ENCODE results near the gene CARMIL1. TPM values are rescaled to one million over a fixed set of nuclear protein-coding genes. Genes with fewer than 3 reads are reported as not detected.

Gene CARMIL1
- total RNA-seq, 1 donor from 2014 or later = 15.7 TPM

DNA sequence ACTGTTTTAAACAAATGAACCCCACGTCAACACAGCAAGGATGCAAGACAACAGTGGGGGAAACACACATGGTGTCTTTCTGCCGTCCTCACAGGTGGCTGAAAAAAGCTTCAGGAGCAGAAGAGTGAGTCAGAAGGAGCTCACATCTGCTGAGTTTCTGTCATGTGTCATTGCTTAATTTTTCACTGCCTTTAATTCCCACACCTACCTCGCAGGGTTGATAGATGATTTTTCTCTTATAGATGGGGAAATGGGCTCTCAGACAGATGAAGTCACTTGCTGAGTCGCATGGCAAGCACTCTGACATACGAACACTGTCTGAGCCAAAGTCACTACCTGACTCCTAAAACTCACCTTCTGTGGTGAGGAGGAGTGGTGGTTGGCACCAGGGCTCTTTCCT, 28.3 kb upstream of the CARMIL1 start:
- no peak for DNase-seq (ENCODE audit: low spot score in 2 of 2, unreplicated experiment in 2 of 2)
- Mint-ChIP-seq H3K4me3 (no peak overlapping the region), H3K9me3 (no peaks in the 10 kb centered on the region), H3K36me3 (no peaks in the 10 kb centered on the region), H3K27ac (no peak overlapping the region), H3K4me1 (peaks cover 31% of the 10 kb centered on the region), H3K27me3 (ENCODE audit: low read depth) (peaks cover 2% of the 10 kb centered on the region)
- TF ChIP-seq, protein P1, sequence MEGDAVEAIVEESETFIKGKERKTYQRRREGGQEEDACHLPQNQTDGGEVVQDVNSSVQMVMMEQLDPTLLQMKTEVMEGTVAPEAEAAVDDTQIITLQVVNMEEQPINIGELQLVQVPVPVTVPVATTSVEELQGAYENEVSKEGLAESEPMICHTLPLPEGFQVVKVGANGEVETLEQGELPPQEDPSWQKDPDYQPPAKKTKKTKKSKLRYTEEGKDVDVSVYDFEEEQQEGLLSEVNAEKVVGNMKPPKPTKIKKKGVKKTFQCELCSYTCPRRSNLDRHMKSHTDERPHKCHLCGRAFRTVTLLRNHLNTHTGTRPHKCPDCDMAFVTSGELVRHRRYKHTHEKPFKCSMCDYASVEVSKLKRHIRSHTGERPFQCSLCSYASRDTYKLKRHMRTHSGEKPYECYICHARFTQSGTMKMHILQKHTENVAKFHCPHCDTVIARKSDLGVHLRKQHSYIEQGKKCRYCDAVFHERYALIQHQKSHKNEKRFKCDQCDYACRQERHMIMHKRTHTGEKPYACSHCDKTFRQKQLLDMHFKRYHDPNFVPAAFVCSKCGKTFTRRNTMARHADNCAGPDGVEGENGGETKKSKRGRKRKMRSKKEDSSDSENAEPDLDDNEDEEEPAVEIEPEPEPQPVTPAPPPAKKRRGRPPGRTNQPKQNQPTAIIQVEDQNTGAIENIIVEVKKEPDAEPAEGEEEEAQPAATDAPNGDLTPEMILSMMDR (IDR thresholded peaks at IDR 0.05; ENCODE audit: unreplicated experiment) = no peak

DNA sequence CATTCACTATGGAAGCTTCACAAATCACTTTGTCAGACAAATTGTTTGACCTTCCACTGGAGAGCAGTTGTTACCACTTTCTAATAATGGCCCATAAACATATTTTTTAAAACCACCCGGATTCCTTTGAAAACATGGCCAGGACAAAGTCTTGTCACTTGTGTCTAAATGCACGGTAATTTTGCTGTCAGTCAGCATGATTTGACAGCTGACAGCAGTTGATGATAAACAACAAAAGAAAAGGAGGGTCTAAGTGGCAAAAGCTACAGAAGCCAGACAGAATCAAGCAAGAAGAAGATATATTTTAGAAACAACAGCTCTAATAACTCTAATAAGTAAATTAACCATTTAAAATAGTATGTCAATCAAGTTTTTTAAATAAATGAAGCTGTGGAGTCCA, 27.7 kb upstream of the CARMIL1 start:
- no peak for DNase-seq (ENCODE audit: low spot score in 2 of 2, unreplicated experiment in 2 of 2)
- no peaks in the 10 kb centered on the region for H3K9me3 Mint-ChIP-seq
- H3K36me3 Mint-ChIP-seq = no peaks in the 10 kb centered on the region
- peaks cover 2% of the 10 kb centered on the region for H3K27me3 Mint-ChIP-seq (ENCODE audit: low read depth)
- no peak overlapping the region for H3K27ac Mint-ChIP-seq
- TF ChIP-seq, protein P1 (IDR thresholded peaks at IDR 0.05; ENCODE audit: unreplicated experiment) = no peak
- H3K4me3 Mint-ChIP-seq = no peak overlapping the region
- peaks cover 31% of the 10 kb centered on the region for H3K4me1 Mint-ChIP-seq

DNA sequence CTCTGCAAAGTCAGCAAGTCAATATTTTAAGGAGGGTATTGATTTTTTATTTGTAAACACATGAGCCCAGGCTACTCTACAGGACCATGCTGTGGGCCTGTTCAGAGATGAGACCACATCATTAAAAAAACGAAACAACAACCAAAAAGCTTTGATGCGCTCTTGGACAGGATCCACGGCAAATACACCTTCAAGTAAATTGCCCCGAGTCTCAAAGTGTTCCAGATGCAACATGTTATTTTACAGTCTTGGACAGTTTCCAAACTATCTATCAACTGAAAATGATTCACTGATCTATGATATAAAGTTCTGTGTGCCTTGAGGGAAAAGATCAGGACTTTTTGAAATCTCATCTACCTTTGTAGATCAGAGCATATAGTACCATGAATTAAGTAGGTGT, 25.8 kb upstream of the CARMIL1 start:
- Mint-ChIP-seq H3K4me3 (no peak overlapping the region), H3K36me3 (no peaks in the 10 kb centered on the region), H3K27ac (peak overlapping the region; percentile 14), H3K9me3 (no peaks in the 10 kb centered on the region), H3K27me3 (ENCODE audit: low read depth) (peaks cover 4% of the 10 kb centered on the region), H3K4me1 (peaks cover 28% of the 10 kb centered on the region)
- DNase-seq (ENCODE audit: low spot score in 2 of 2, unreplicated experiment in 2 of 2) = no peak
- TF ChIP-seq, protein P1 (IDR thresholded peaks at IDR 0.05; ENCODE audit: unreplicated experiment) = no peak

DNA sequence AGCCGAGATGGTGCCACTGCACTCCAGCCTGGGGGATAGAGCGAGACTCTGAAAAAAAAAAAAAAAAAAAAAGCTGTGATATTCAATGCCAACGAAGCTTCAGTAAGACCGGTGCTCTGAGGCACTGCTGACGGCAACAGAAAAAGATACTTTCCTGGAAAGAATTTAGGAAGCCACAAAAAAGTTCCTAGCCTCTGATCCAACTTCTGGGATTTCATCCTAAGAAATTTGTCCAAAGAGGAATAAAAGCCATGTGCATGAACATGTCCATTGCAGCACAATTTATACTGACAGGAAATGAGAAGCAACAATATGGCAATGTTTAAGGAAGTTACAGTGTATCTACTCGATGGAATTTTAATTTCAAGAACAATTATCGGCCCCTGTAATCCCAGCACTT, 24.5 kb upstream of the CARMIL1 start:
- Mint-ChIP-seq H3K9me3 (no peaks in the 10 kb centered on the region), H3K4me1 (peaks cover 28% of the 10 kb centered on the region), H3K27ac (no peak overlapping the region), H3K27me3 (ENCODE audit: low read depth) (peaks cover 4% of the 10 kb centered on the region), H3K36me3 (no peaks in the 10 kb centered on the region), H3K4me3 (no peak overlapping the region)
- no peak for DNase-seq (ENCODE audit: low spot score in 2 of 2, unreplicated experiment in 2 of 2)
- TF ChIP-seq, protein P1 (IDR thresholded peaks at IDR 0.05; ENCODE audit: unreplicated experiment) = no peak

DNA sequence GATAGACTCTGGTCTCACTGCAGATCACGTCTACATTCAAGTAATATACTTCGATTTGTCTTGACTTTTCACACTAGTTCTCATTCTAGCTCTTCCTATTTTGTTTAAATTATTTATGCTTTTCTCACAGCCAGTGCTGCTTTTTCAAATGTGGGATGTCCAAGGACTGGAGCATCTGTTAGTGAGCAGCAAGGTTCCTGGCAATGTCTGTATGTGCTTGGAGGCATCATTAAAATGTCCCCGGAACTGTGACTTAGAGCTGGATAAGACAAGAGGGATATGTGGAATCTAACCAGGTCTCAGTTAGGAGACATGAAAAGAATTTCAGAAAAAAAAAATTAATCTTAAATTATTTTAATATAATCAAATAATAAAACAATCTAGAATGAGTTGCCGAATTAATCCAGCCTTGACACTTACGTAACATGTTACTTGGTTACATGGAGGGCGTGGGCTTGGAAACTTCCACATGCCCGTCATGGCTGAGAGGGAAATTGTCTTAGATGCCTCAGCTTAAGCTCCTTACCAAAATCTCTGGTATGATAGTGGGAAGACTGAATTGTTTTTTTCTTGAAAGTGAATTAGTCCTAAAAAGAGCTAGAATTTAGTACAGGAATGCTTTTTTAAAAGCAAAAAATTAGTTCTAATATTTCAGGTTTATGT, 21.4 kb upstream of the CARMIL1 start:
- no peaks in the 10 kb centered on the region for H3K36me3 Mint-ChIP-seq
- TF ChIP-seq, protein P1 (IDR thresholded peaks at IDR 0.05; ENCODE audit: unreplicated experiment) = no peak
- H3K9me3 Mint-ChIP-seq = no peaks in the 10 kb centered on the region
- peaks cover 2% of the 10 kb centered on the region for H3K27me3 Mint-ChIP-seq (ENCODE audit: low read depth)
- no peak overlapping the region for H3K4me3 Mint-ChIP-seq
- H3K27ac Mint-ChIP-seq = no peak overlapping the region
- peaks cover 19% of the 10 kb centered on the region for H3K4me1 Mint-ChIP-seq
- DNase-seq (ENCODE audit: low spot score in 2 of 2, unreplicated experiment in 2 of 2) = no peak

All from mesothelial cell of epicardium (in vitro differentiated cells).